Measurements from ENCODE around the gene DNAJC1.
"Not testable (repeated sequence)": the region's sequence is repeated elsewhere in the genome, so short reads cannot be mapped to it uniquely, and the experiment has no call there.

The DNAJC1 gene

DNA sequence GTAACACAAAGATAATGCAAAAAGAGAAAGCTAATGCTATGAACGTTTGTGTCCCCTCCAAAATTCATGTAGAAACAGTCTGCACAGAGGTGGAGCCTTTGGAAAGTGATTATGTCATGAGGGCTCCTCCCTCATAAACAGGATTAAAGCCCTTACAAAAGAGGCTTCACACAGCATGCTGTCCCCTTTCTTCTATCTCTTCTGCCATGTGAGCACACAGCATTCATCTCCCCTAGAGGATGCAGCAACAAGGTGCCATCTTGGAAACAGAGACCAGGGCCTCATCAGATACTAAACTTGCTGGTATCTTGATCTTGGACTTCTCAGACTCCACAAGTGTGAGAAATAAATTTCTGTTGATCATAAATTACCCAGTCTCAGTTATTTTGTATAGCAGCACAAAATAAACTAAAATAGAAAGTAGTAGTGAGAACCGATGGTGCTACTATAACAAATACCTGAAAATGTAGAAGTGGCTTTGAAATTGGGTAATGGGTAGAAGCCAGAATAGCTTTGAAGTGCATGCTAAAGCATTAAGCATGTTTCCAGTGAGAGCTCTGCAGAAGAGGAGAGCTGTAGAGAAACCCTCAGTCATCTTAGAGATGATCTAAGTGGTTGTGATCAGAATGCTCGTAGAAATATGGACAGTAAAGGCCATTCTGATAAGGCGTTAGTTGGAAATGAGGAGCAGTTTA lies 108.7 kb downstream of the DNAJC1 start:
- DNase-seq: no peak

DNA sequence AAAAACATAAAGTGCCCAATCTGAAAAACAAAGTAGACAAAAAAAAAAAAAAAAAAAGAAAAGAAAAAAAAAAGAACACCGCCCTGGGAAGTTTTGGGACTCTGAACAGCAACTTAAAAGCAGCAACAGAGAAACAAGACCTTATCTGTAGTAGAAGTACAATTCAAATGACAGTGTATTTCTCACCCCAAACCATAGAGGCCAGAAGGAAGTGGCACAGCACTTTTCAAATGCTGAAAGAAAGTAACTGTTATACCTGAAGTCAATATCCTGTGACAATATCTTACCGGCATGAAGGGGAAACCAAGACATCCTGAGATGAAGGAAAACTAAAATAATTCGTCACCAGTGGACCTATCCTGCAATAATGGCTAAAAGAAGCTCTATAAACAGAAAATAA lies 112.1 kb downstream of the DNAJC1 start:
- no peak for DNase-seq

DNA sequence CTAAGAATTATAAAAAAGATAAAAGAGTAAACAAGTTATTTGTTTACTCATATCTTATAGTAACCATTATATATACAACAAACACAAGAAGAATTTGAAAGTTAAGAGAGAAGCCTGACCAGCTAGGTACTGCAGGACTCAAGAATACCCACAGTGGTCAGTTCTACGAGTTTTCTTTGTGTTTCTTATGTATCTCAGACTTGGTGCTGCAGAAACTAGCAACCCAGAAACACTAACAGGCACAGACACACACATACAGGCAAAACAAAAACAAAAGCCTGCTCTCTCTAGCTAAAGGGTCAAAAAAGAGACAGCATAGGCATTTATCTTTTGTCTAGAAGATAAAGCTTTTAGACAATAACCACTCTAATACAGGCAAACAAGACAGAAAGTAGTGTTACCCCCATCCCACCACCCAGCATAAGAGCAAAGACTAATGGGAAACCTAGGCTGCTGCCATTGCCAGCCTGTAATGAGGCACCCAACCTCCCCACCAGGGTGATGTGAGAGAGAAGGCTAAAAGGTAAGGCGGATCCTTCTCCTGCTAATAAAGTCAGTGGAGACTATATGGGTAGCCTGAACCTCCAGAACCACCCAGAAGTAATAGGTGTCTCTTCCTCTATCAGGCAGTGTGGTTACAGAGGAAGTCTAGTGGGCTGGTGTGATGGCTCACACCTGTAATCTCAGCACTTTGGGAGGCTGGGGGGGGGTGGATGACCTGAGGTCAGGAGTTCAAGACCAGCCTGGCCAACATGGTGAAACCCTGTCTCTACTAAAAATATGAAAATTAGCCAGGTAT lies 113.9 kb downstream of the DNAJC1 start:
- DNase-seq: no peak

DNA sequence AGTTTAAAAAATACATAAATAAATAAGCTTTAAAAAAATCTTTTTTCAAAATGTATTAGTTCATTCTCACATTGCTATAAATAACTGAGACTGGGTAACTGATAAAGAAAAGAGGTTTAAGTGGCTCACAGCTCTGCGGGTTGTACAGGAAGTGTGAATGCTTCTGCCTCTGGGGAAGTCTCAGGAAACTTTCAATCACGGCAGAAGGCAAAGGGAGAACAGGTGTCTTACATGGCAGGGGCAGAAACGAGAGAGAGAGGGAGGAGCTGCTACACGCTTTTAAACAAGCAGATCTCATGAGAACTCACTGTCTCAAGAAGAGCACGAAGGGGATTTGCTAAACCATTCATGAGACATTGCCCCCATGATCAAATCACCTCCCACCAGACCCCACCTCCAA lies 114.6 kb downstream of the DNAJC1 start:
- no peak for DNase-seq

DNA sequence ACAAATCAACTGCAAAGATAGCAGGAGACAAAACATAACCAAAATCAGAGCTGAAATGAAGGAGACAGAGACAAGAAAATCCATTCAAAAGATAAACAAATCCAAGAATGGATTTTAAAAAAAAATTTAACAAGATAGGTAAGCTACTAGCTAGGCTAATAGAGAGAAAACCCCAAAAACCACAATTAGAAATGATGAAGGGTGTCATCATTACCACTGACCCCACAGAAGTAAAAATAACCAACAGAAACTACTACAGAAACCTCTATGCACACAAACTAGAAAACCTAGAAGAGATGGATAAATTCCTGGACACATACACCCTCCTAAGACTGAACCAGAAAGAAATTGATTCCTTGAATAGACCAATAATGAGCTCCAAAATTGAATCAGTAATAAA lies 117.6 kb downstream of the DNAJC1 start:
- DNase-seq: no peak

DNA sequence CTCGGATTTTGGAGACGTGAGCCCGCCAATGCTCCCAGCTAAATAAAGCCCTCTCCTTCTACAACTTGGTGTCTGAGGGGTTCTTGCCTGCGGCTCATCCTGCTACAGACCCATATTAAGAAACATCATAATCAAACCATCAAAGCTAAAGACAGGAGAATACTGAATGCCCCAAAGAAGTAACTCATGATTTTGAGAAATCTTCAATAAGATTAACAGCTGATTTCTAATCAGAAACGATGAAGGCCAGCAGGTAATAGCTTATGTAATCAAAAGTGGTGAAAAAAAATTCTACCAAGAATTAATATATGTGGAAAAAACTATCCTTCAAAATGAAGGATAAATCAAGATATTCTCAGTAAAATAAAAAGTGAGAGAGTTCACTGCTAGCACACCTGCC lies 130.3 kb downstream of the DNAJC1 start:
- no peak for DNase-seq

DNA sequence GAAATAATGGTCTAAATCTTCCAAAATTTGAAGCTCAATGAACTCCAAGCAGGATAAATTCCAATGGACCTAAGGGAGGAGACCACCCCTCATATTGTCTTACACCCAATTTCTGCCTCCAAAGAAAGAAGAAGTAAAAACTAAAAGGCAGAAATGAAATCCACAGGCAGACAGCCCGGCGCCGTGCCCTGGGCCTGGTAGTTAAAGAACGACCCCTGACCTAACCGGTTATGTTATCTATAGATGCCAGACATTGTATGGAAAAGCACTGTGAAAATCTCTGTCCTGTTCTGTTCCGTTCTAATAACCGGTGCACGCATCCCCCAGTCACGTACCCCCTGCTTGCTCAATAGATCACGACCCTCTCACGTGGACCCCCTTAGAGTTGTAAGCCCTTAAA lies 130.8 kb downstream of the DNAJC1 start:
- DNase-seq: not testable (repeated sequence)

DNA sequence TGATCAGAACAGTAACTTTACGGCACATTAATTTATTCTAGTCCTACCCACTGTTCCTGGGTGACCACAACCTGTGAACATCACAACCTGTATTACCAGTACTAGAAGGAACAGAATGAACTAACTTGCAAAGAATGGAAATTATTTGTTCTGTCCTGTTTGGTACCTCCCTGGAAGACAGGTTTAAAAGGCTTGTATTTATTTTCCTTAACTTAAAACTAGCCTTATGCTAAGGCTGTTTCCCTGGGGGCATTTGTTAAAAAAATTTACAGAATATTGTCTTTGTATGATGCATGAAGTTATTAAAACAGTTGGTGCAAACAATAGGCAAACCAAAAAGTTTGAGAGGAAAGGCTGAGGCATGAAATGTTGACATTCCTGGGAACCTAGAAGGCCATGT lies 132.7 kb downstream of the DNAJC1 start:
- no peak for DNase-seq

DNA sequence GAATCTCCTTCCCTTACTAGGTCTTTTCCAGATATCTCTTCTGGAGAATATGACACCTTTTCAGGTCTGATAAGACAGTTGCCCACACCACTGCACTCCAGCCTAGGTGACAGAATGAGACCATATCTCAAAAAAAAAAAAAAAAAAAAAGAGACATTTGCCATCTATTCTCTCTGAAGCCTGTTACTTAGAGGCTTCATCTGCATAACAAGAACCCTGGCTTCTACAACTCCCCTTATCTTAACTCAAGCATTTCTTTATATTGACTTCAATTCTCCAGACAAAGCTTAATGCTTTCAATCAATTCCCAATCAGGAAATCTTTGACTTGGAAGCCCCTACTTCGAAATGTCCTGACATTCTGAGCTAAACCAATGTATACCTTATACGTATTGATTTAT lies 134.4 kb downstream of the DNAJC1 start:
- not testable (repeated sequence) for DNase-seq

DNA sequence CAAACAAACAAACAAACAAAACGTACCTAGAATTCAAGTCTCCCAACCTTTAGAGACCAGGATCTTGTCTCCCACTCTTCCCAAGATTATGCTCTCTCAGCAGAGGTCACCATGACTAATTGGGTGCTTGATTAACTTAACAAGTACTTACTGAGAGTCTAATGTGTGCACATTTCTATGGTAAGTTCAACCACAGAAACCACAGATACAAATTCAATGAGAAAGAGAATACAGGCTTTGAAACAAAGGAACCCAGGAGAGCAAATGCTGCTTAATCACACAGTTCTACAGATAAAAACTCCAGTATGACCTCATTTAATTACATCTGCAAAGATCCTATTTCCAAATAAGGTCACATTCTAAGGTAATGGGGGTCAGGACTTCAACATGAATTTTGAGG lies 142.8 kb downstream of the DNAJC1 start:
- no peak for DNase-seq

DNA sequence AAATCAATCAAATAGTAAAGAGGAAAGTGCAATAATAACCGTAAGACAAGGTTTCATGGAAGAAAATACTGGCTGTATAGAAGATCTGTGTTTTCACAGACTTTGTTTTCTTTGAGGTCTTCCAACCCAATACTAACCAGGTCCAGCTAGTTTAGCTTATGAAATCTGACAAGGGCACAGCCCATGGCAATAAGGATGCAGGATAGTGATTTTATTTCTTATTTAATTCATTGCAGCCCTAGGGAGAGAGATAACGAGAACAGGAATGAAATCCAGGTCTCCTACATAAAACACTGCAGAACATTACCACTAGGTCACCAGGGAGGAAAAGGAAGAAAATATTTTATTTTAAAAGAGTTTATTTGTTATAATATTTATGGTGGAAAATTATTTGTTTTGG lies 145.1 kb downstream of the DNAJC1 start:
- no peak for DNase-seq

DNA sequence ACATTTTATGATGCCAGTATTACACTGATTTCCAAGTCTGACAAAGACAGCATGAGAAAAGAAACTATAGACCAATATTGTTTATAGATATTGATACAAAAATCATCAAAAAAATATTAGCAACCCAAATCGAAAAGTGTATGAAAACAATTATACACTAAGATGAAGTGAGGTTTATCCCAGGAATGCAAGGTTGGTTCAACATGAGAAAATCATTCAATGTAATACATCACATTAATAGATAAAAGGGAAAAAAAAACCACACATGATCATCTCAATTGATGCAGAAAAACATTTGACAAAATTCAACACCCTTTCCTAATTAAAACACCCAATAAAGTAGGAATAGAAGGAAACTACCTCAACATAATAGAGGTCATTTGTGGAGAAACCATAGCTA lies 153.9 kb downstream of the DNAJC1 start:
- DNase-seq: no peak

DNA sequence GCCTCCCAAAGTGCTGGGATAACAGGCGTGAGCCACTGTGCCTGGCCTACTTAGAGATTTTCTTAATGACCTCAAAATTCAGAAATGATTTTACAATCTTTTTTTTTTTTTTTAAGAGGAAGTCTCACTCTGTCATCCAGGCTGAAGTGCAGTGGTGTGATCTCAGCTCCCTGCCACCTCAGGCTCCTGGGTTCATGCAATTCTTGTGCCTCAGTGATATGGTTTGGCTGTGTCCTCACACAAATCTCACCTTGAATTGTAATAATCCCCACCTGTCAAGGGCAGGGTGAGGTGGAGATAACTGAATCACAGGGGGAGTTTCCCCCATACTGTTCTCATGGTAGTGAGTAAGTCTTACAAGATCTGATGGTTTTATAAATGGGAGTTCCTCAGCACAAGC lies 159.9 kb downstream of the DNAJC1 start:
- DNase-seq: no peak

DNA sequence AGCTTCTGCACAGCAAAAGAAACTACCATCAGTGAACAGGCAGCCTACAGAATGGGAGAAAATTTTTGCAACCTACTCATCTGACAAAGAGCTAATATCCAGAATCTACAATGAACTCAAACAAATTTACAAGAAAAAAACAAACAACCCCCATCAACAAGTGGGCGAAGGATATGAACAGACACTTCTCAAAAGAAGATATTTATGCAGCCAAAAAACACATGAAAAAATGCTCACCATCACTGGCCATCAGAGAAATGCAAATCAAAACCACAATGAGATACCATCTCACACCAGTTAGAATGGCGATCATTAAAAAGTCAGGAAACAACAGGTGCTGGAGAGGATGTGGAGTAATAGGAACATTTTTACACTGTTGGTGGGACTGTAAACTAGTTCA lies 162.3 kb downstream of the DNAJC1 start:
- not testable (repeated sequence) for DNase-seq

DNA sequence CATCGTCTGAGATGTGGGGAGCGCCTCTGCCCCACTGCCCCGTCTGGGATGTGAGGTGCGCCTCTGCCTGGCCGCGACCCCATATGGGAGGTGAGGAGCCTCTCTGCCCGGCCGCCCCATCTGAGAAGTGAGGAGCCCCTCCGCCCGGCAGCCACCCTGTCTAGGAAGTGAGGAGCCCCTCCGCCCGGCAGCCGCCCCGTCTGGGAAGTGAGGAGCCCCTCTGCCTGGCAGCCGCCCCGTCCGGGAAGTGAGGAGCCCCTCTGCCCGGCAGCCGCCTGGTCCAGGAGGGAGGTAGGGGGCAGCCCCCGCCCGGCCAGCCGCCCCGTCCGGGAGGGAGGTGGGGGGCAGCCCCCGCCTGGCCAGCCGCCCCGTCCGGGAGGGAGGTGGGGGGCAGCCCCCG lies 166.0 kb downstream of the DNAJC1 start:
- not testable (repeated sequence) for DNase-seq

DNA sequence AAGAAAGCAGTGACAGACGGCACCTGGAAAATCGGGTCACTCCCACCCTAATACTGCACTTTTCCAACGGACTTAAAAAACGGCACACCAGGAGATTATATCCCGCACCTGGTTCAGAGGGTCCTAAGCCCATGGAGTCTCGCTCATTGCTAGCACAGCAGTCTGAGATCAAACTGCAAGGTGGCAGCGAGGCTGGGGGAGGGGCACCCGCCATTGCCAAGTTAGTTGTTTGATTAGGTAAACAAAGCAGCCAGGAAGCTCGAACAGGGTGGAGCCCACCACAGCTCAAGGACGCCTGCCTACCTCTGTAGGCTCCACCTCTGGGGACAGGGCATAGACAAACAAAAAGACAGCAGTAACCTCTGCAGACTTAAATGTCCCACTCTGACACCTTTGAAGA lies 169.0 kb downstream of the DNAJC1 start:
- DNase-seq: not testable (repeated sequence)

DNA sequence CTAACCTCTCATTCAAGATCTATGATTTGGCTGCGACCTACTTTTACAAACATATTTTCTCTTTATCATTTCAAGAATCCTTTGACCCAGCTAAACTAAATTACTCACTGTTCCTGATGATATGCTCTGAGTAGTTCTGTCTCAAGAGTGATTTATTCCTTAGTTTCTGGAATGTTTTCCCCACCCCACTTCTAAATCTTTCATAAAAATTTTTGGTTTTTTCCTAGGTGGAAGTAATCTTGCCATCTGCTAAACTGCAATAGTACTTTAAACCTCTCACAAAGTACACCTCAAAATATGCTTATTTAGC lies 170.8 kb downstream of the DNAJC1 start:
- no peak for DNase-seq

DNA sequence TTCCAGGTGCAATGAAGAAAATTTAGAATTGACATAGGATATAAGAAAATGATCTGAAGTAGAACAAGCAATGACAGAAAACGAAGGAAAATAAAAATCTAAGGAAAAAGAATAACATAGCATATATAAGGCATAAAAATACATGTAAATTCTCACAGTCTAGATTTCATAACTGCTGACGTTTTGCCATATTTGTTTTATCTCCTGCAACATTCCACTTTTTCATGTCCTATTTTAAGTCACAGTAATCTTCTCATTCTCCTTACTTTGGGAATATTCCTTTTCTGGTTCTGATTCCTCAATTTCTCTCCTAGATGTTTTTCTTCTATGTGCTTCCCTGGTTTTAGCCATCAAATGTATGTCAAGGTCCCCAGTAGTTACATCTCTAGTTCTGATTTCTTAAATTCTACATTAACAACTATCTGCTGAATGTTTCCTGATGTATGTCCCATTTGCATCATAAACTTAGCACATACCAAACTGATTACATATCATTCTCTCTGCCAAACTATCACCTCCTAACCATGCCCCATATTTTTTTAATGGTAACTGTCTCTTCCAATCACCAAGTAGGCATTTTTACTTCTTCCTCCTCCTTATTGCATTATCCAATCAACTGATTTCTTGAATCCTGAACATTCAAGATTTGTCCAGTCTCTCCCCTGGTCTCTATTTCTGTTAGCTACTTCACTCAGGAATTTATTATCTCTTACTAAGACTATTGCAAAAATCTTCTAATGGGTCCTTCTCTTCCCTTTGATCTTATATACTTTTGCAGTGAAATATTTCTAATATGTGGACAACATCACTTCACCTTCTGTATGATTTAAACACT lies 171.3 kb downstream of the DNAJC1 start:
- DNase-seq: no peak

DNA sequence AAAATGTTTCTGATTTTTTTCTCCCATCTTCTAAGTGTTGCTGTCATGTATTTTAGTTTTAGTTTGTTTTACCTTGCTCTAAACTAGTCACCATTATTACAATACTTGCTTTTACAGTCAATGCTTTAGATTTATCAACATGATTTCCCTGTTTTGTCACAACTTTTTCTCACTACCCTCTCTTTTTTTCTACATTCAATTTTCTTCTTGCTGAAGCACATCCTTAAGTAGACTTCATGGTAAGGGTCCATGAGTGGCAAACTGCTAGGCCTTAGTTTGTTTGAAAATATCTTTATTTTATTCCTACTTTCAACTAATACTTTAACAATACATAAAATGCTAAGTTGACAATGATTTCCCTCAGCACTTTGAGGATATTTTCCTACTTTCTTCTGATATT lies 173.5 kb downstream of the DNAJC1 start:
- DNase-seq: no peak

DNA sequence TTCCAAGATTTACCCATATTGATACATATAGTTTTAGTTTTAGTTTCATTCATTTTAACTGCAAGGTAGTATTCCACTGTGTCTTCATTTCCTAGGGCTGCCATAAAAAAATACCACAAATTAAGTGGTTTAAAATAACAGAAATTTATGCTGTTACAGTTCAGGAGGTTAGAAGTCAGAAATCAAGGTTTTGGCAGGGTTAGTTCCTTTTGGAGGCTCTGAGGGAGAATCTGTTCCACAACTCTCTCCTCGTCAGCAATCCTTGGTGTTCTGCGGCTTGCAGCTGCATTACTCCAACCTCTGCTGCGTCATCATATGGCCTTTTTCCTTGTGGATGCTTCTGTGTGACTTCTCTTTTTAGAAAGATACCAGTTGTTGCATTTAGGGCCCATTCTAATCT lies 176.2 kb downstream of the DNAJC1 start:
- no peak for DNase-seq

DNA sequence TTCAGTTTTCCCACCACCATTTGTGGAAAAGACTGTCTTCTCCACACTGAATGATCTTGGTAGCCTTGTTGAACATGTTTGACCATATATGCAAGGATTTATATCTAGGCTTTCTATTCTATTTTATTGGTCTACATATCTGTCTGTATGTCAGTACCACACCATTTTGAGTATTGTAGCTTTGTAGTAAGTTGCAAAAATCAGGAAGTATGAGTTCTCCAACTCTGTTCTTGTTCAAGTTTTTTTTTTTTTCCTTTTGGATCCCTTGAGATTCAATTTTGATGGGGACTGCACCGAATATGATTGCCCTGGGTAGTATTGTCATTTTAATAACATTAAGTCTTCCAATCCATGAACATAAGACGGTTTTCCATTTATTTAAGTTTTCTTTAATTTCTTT lies 176.8 kb downstream of the DNAJC1 start:
- no peak for DNase-seq

DNA sequence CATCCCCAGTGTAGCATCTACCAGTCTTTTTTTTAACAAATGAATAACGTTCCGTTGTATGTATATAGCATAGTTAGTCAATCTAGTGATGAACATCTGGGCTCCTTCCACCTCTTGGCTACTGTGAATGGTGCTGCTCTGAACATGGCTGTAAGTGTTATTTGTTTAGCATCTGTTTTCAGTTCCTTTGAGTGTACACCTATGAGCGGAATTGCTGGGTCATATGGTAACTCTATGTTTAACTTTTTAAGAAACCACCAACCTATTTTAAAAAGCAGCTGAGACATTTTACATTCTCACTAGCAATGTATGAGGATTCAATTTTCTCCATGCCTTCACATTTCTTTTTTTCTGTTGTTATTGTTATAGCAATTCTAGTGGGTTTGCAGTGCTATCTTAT lies 178.2 kb downstream of the DNAJC1 start:
- DNase-seq: no peak

DNA sequence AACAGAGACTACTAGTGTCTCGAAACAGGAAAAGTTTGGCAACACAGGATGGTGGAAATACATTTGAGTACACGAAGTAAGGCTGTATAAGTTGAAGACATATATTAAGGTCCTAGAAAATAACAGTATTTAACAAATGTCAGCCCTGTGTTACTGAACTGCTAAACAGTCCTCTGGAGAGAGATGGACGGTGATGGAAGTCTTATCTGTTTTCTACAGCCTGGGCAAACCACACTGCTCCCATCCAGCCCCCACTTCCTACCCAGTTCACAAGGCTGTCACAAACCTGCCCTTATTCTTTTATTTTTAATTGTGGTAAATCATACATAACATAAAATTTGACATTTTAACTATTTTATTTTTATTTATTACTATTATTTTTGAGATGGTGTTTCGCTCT lies 179.1 kb downstream of the DNAJC1 start:
- no peak for DNase-seq

DNA sequence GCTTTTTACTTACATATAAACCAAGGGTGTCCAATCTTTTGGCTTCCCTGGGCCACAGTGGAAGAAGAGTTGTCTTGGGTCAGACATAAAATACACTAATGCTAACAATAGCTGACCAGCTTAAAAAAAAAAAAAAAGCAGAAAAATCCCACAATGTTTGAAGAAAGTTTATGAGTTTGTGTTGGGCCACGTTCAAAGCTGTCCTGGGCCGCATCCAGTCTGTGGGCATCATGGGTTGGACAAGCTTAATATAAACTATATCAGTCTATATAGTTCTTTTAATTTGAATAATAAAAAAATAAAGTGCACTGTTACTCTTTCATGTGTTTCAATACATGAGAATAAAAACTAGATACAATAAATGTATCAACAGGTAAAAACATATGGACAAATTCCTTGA lies 179.9 kb downstream of the DNAJC1 start:
- DNase-seq: no peak

Data from NCI-H2171 treated with DMSO at 0.1 percent for 48 hours (cell line).